Activated T-helper 1 cell treated with anti-CD3 and anti-CD28 coated beads, Interleukin-2, amount 50 U/mL, for 16 hours (primary cell): ENCODE measurements around the gene IRGC.
"Not testable (repeated sequence)": the region's sequence is repeated elsewhere in the genome, so short reads cannot be mapped to it uniquely, and the experiment has no call there.

Experiments used
- DNase-seq, 2 donors: peaks; one replicate each; pipeline ENCODE4 v3.0.0-alpha.2; 2020; ENCODE audit warnings: low read depth in 1 of 2, low spot score in 1 of 2

The IRGC gene

DNA sequence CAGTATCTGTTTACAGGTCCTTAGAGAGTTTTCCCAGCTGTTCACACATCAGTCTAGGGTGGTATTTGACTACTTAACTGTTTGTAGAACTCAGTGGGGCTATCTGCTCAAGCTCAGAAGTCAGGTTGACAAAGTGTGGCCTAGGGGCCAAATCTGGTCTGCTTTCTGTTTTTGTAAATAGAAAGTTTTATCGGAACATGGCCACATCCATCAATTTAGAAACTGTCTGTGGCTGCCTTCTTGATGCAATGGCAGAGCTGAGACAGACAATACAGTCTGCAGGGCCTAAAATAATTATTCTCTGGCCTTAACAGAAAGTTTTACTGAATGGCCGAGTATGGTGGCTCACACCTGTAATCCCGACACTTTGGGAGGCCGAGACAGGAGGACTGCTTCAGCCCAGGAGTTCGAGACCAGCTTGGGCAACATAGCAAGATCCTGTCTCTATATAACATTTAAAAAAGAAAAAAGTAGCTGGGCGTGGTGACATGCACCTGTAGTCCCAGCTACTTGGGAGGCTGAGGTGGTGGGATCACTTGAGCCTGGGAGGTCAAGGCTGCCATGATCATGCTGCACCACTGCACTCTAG is 36.5 kb downstream of the IRGC start:
- no peak for DNase-seq

DNA sequence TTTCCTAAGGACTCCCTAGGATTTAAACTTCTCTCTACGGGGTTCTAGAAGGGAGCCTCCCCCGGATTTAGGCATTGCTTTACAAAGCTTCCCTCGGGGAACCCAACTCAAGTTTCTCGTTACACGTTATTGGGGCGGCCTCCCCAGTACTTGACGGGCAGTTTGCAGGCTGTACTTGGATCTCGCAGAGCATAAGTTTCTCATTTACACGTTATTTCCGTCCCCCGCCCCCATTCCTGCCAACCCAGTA is 38.3 kb downstream of the IRGC start:
- DNase-seq, result no peak

DNA sequence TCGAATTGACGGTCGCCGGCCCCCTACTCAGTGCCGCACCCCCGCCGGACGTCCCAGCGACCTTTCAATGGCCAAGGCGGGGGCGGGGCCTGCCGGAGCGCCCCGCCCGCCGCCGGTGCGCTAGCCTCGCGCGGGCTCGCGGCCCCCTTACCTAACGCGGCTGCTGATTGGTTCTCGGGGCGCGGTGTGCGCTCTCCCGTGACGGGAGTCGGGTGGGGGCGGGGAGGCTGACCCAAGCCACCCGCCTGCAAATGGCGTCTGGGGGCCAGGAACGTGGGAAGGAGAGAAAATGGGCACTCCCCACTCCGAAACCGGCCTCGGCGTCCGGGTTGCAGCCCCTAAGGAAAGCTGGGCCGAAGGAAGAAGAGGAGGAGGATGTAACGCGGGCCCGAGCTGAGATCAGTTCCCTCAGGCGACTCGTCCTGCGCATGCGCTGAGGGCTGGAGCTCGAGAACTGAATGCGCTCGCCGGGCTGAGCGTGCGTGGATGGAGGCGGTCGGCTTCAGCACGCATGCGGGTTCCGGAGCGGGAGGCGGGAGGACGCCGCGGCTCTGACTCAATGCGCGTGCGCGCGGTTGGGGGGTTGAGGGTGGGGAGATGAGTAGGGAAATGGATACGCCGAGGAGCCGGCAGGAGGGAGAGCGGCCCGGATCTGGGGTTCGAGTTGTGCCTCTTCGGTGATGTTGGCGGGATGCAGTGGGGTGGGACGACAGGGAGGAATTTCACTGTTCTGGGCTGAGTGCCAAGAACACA is 38.8 kb downstream of the IRGC start, which contains the start of gene SMG9:
TSS of gene SMG9 (minus strand) at position 460 of the 753 bp plus-strand sequence. CDS start 4,221 bp downstream, outside the sequence.
- DNase-seq, result peak; percentile 95 to 99

DNA sequence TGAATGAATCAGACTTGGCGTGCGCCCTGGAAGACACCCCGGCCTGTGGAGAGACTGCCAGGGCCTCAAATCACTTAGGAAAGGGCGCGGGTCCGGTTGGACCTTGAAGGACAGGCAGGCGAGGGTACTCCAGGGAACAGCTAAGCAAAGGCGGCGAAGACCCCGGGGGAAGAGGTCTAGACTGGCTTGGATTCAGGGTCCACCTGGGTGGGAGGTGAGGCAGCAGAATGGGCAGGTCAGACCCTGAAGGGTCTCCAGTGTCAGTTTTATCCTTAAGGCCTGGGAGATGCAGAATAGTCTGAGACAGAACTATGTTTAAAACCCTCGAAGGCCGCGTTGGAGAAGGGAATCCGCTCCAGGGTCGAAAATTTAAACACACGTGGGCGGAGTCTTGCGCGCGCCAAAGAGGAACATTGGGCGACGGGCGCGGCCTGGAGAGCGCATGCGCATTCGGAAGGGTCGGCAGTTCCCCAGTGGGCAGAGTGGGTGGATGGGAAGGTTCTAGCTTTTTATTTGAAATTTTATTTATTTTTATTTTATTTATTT is 39.5 kb downstream of the IRGC start:
- DNase-seq, result peak; percentile 49 to 65

DNA sequence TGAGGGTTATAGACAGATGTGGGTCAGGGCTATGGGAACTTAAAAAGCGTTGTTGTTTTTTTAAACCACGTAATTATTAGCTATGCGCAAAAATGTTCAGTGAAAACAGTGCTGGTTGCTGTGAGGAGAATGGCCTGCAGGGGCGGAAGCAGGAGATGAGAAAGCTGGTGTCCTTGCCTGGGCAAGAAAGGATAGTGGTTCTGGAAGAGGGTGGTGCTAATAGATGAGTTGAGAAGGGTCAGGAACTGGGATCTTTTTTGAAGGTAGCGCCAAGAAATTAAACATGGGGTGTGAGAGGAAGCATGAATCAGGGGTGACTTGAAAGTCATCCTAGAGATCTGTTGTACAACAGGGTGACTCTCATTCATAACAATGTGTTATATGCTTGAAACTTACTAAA is 43.6 kb downstream of the IRGC start:
- DNase-seq, result no peak

DNA sequence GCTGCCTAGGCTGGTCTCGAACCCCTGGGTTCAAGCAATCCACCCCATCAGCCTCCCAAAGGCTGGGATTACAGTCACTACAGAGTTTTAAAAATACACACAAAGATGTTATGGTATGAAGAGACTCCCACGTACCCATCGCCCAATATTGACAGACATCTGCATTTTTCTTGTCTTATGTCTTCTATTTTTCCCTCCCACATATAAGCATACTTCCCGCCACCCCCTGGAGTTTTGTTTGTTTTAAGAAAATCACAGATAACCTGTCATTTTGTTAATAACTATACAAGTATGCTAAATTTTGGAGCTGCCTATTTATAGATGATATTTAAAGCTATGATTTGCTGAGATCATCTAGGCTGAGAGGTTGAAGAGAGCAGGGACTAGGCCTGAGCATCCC is 45.1 kb downstream of the IRGC start:
- no peak for DNase-seq

DNA sequence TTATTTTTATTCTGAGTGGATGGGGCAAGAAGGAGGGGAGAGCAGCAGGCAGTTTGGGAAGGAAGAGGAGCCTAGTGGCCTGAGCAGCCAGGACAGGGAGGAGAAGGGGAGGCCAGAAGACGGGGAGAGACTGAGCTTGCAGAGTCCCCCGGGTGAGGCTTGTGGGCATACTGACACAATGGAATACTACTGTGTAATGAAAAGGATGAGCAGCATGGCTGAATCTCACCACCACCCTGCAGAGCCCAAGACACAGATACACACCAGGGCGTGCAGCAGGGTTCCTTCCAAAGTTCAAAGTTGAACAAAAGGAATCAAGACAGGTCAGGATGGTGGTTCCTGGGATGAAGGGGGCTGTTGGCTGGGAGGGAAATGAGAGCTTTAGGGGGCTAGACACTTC is 46.9 kb downstream of the IRGC start:
- no peak for DNase-seq

DNA sequence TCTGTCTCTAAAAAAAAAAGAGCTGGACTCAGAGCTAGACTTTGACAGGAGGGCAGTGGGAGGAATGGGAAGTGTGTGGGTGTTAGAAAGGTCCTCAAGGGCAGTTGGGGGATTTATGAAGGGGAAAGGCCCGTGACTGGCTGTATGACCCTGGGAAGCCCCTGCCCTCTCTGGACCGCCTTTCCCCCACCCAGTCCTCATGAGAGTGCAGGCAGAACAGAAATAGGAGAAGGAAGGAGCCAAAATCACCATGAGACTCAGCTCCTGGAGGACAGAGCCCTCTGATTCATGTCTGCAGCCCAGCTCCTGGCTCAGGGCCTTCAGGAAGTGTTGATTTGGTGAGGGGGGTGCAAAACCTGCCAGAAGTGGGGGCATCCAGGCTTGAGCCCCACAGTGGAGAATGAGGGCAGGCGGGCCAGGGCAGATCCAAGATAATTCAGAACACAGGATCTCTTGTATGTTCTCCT is 47.6 kb downstream of the IRGC start:
- no peak for DNase-seq

DNA sequence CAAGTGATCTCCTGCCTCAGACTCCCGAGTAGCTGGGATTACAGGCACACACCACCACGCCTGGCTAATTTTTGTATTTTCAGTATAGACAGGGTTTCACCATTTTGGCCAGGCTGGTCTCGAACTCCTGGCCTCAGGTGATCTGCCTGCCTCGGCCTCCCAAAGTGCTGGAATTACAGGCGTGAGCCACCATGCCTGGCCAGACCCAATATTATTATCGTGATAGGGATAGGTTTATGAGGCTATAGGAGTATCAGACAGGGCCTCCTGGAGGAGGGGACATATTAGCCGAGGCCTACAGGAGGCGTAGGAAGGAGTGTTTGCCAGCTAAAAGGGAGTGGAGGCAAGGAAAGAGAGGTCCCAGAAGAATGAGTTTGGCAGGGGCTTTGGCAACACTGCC is 48.8 kb downstream of the IRGC start:
- not testable (repeated sequence) for DNase-seq

DNA sequence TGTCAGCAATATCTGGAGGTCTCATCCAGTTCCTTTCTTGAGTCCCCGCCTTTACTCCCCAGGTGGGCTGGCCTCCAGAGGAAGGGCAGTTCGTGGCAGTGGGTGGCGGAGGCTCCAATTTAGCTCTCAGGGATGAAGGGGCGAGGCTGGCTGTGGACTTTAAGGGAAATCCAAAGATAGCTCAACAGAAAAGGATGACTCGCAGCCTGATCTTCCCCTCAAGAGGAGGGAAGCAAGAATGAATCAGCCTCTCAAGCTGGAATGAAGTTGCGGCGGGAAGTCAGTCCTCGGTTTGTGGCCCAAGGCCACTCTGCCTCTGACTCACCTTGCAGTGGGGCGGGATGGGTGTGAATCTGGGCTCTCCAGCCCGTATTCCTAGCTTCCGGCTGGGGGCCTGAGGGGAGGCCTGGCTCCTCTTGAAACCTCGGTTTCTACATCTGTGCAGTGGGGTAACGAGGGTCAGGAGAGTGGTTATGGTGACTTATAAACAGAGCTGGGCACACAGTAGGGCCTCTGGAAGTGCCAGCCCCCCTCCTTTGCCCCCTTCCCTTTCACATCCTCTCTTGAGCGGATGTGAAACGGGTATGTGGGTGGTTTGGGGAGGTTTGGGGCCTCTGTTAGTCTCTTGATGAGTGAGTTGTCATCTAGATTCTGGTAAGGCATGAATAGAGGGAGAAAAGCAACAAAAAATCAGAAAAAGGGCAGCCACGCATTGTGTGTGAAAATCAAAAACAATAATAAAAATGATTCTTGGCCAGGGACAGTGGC is 49.4 kb downstream of the IRGC start:
- peak; percentile 51 to 67 for DNase-seq

DNA sequence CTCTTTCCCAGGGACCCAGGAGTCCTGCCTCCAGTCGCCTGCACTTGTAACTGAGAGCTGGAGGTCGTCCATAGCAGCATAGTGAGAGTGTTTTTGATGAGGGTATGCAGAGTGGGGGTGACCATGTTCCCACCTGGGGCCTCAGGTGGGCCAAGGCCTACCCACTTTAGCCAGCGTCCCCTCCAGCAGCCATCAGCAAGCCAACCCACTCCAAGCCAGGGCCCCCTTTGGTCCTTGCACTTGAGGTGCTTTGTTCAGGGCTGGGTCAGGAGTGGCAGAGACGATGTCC is 50.8 kb downstream of the IRGC start:
- no peak for DNase-seq

DNA sequence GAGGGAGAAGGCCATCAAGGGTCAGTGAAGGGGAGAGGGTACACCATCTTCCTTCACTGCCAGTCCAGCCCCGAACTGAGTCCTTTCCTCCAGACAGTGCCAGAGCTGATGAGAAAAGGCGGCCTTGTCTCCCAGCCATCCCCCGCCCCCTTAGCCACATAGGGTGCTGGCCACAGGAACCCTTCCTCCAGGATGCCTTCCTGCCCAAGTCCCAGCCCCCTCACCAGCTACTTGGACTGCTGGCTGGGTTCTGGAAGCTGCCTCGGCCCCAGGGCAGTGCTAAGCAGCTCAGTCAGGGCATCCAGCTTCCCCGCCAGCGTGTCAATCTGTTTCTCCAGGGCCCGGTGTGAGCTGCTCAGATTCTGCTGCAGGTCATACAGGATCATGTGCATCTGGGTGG is 51.4 kb downstream of the IRGC start:
- no peak for DNase-seq

DNA sequence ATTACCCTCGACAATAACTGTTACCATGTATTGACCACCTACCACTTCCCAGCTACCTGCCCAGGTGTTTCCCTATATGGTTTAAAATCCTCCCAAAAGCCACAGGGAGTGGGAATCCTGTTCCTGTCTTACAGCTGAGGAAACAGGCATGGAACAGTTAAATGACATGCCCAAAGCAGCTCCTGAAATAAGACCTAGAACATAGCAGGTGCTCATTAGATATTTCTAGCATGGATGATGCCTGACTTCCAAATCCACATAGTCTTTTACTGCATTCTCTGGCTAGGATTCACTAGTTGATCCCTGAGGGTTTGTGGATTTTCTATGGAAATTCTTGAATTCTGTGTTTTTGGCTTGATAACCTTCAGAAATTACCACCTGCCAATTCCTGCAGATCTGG is 51.9 kb downstream of the IRGC start:
- no peak for DNase-seq

DNA sequence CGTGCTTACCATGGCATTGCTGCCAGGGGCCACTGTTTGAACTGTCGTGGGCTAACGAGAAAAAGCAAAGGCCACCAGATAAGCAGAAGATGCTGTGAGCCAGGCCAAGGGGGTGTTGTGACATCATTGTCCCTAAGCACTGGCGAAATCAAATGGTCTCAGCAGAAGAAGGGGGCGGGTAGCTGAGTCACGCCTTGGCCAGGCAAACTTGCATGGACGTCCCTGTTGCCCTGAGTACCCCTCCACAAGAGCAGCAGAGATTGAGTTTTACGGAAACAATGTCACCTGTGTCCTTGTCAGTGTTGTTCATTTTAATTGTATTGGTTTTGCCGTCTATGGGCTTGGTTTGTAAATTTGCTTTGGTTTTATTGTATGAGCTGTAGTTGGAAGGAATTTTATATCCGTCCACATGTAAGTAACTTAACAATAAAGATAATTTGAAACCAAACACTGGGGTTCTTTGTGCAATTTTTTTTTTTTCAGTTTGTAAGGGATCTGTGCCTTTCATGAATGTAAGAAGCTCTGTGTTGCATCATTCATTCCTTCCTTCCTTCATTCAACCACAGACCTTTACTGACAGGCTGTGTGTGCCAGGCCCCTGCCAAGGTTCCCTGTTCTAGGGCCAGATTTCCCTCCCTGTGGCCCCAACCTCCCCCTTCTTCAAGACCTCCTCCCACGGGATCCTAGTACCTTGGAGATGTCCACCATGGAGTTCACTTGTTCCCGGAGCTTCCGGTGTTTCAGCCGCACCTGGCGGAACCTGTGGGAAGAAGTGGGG is 52.6 kb downstream of the IRGC start:
- no peak for DNase-seq

DNA sequence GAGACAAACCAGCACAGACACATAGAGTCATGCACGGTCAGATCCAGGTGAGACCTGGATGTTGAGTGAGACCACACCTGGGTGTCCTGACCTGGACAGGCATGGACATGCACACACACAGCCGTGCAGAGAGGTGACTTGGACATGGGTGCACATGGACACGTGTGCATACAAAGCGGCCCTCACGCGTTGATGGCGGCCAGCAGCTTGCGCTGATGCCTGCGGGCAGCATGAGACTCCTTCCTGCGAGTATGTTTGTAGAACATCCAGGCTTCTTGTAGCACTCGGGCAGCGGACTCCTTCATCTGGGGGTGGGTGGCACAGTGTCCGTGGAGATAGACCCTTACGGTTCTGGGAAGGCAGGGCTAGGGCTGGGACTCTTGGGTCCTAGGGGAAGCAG is 53.4 kb downstream of the IRGC start:
- DNase-seq, result no peak
